OCI-LY3 (cell line): ENCODE data around the gene DR1.
"Not testable (repeated sequence)": the region's sequence is repeated elsewhere in the genome, so short reads cannot be mapped to it uniquely, and the experiment has no call there.

Source experiments
- CTCF ChIP-seq: fragments of 200-600, 300-600 bp; sonication (generic); IDR thresholded peaks from 2 replicates; pipeline ENCODE4 v1.5.1; 2014; ENCODE audit warnings: antibody characterized with exemption, low read length, low read depth
- EZH2phosphoT487 ChIP-seq: fragments of 200-600 bp; shearing (Covaris generic); IDR thresholded peaks from 2 replicates; pipeline ENCODE4 v1.6.1; 2018; ENCODE audit warnings: antibody characterized with exemption, mixed run types, low read depth

- TF ChIP-seq CTCF, EZH2phosphoT487: not testable (repeated sequence)
Observed at GRCh38 chr1:93351346-93351745, 5.6 kb downstream of the DR1 start.
